COLO668 (cell line): ENCODE data around the gene PPM1K.

ENCODE experiments used
- DNase-seq: peaks from one replicate; lab custom pipeline; 2025; ENCODE audit not compliant: unreplicated experiment; lab: John Stamatoyannopoulos, UW

Gene PPM1K

GRCh38 chr4:88277711-88278225 is 6.6 kb downstream of the PPM1K start:
- no peak for DNase-seq

- no peak for DNase-seq
These were observed 7.2 kb downstream of the PPM1K start for GRCh38 chr4:88276952-88277710.

GRCh38 chr4:88275949-88276515 is 8.3 kb downstream of the PPM1K start:
- no peak for DNase-seq

GRCh38 chr4:88275516-88275915 is 8.8 kb downstream of the PPM1K start:
- no peak for DNase-seq

- no peak for DNase-seq
These were observed 15.4 kb downstream of the PPM1K start for GRCh38 chr4:88268913-88269312.

GRCh38 chr4:88264336-88264735 is 20.0 kb downstream of the PPM1K start:
- DNase-seq = no peak

GRCh38 chr4:88257726-88258125 is 26.6 kb downstream of the PPM1K start:
- no peak for DNase-seq

GRCh38 chr4:88255111-88255510 is 29.2 kb downstream of the PPM1K start:
- no peak for DNase-seq

- no peak for DNase-seq
These were observed 32.4 kb downstream of the PPM1K start for GRCh38 chr4:88251924-88252323.

- DNase-seq = no peak
These were observed 37.2 kb downstream of the PPM1K start for GRCh38 chr4:88247148-88247547.

- DNase-seq = no peak
These were observed 37.8 kb downstream of the PPM1K start for GRCh38 chr4:88246600-88246999.

- DNase-seq = no peak
These were observed 39.4 kb downstream of the PPM1K start for GRCh38 chr4:88244816-88245579.

GRCh38 chr4:88244056-88244455 is 40.3 kb downstream of the PPM1K start:
- no peak for DNase-seq

GRCh38 chr4:88242144-88242543 is 42.2 kb downstream of the PPM1K start:
- DNase-seq = peak; percentile 41

GRCh38 chr4:88240297-88240714 is 44.1 kb downstream of the PPM1K start:
- DNase-seq = no peak

GRCh38 chr4:88230969-88231771 is 53.2 kb downstream of the PPM1K start:
- no peak for DNase-seq

- DNase-seq = no peak
These were observed 53.9 kb downstream of the PPM1K start for GRCh38 chr4:88230461-88230891.

GRCh38 chr4:88227734-88228133 is 56.6 kb downstream of the PPM1K start:
- no peak for DNase-seq

GRCh38 chr4:88226143-88226542 is 58.2 kb downstream of the PPM1K start:
- DNase-seq = no peak

- DNase-seq = no peak
These were observed 58.9 kb downstream of the PPM1K start for GRCh38 chr4:88225232-88226105.
